Esophagus muscularis mucosa (tissue), 4 donors: Measurements from ENCODE around the gene PAFAH2. TPM values are rescaled to one million over a fixed set of nuclear protein-coding genes. Genes with fewer than 3 reads are reported as not detected.

Experiments
- DNase-seq: peaks from one replicate; pipeline ENCODE4 v3.0.0-alpha.2; 2017; ENCODE audit errors: extremely low spot score
- H3K27ac ChIP-seq, 4 donors: fragments of 200-600 bp; sonication (generic); replicated peaks in 1 of 4; 1 replicate in 3 of 4; 2 replicates in 1 of 4; pipeline ENCODE4 v1.5.1; 2016 to 2019; ENCODE audit warnings: mild to moderate bottlenecking in 1 of 4
- H3K27me3 ChIP-seq, 4 donors: fragments of 200-600 bp; sonication (generic); one replicate each; pipeline versions ENCODE4 v1.5.1 to v1.6.0; 2016 to 2019
- H3K36me3 ChIP-seq, 4 donors: fragments of 200-600 bp; sonication (generic); one replicate each; pipeline ENCODE4 v1.5.1; 2016 to 2019
- H3K4me1 ChIP-seq, 4 donors: fragments of 200-600 bp; sonication (generic); one replicate each; pipeline ENCODE4 v1.5.1; 2016 to 2019
- H3K4me3 ChIP-seq, 4 donors: fragments of 200-600 bp; sonication (generic); 1 replicate in 2 of 4; 2 replicates in 2 of 4; pipeline ENCODE4 v1.5.1; 2016 to 2019; ENCODE audit warnings: mild to moderate bottlenecking in 4 of 4, moderate library complexity in 1 of 4
- H3K9me3 ChIP-seq, 4 donors: fragments of 200-600 bp; sonication (generic); 1 replicate in 3 of 4; 2 replicates in 1 of 4; pipeline ENCODE4 v1.5.1; 2016 to 2019
- CTCF ChIP-seq, 3 experiments: fragments of 200-600 bp in 2 of 3; fragments of 450-650 bp in 1 of 3; sonication (generic) in 2 of 3; IDR thresholded peaks; one replicate each; pipeline ENCODE4 v1.5.1; 2017 to 2019; ENCODE audit warnings: antibody characterized with exemption in 3 of 3, mild to moderate bottlenecking in 2 of 3, moderate library complexity in 1 of 3
- EP300 ChIP-seq: sonication (generic); formaldehyde crosslinking; IDR thresholded peaks from one replicate; pipeline ENCODE4 v1.6.1; 2017; ENCODE audit warnings: antibody characterized with exemption
- POLR2A ChIP-seq: fragments of 450-650 bp; IDR thresholded peaks from one replicate; pipeline ENCODE4 v1.6.1; 2017; ENCODE audit warnings: antibody characterized with exemption, moderate library complexity, mild to moderate bottlenecking, low read depth
- POLR2AphosphoS5 ChIP-seq, 2 donors: sonication (generic); formaldehyde crosslinking; IDR thresholded peaks; one replicate each; pipeline ENCODE4 v1.6.1; 2017; ENCODE audit warnings: antibody characterized with exemption in 2 of 2
- whole genome bisulfite sequencing: methylation state at CpG from one replicate; pipeline ENCODE4 v1.1.5; 2018; 5-methylcytosine and 5-hydroxymethylcytosine counted together
- intact Hi-C: fragments of 100-400 bp; cut with DNase I; formaldehyde crosslinking; loops from one replicate; pipeline ENCODE4 v1.15.1; 2023
- total RNA-seq, 4 donors: library from RNA; depleted of rRNA; stranded (reverse); fragments of >200 nt; gene quantifications; one replicate each; pipeline versions ENCODE4 v1.1.0 to v1.2.1, GENCODE V29; 2016

PAFAH2 gene
- total RNA-seq, 4 donors from 2014 or later = 6.1 to 10.0 (median 9.2) TPM

DNA sequence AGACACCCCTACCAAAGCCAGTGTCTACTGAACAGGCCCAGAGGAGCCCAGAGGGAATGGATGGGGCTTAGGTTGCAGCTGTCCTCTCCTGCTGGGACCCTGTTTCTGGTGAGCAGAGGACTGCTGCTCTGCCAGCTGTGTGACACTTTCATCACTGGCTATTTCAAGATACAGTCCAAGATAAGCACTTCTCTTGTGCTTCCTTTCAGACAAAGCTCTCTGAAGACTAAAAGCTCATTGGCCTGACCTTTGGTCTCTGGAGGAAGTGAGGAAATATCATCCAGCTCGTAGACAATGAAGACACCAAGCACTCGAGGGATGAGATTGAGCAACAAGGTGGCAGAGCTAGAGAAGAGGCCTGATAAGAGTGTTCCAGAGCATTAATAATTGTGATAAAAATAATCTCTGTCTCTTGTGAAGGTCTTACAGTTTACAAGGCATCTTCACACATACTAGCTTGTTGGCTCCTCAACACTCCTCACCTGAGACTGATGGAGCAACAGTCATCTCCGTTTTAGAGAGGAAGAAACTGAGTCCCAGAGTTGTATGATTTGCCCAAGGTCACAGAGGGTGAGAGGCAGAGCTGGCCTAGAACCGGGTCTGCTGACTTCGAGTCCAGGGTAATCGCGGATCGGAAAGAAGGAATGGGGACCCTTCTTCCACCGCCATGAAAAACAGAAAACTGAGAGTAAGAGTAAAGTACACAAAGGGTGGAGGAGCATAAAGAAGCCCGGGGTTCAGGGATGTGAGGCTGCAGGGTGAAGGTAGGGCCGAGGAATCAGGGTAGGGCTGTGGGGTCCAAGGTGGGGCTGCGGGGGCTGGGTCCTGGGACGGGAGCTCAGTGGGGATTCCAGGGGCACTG, 666 bp downstream of the PAFAH2 start:
- Histone ChIP-seq H3K4me1 (peaks cover 15 to 29% (median 20%) of the 10 kb centered on the region in 4 donors), H3K4me3 (peak overlapping the region; percentile 66 to 73 (median 71)), H3K27ac (peak overlapping the region; percentile 75 to 90 (median 86)), H3K9me3 (no peaks in the 10 kb centered on the region), H3K36me3 (no peaks in the 10 kb centered on the region), H3K27me3 (no peaks in the 10 kb centered on the region)
- TF ChIP-seq POLR2AphosphoS5 (IDR thresholded peaks at IDR 0.05) (peak; percentile 8 to 44), POLR2A (no peak)
- DNase-seq = no peak
- intact Hi-C loops = loop anchor here (5.0 kb wide), 1 partner anchor 175 kb away; no protein-coding TSS in a partner anchor
- 4% methylated on average over 13 of the region's 13 CpGs for WGBS

DNA sequence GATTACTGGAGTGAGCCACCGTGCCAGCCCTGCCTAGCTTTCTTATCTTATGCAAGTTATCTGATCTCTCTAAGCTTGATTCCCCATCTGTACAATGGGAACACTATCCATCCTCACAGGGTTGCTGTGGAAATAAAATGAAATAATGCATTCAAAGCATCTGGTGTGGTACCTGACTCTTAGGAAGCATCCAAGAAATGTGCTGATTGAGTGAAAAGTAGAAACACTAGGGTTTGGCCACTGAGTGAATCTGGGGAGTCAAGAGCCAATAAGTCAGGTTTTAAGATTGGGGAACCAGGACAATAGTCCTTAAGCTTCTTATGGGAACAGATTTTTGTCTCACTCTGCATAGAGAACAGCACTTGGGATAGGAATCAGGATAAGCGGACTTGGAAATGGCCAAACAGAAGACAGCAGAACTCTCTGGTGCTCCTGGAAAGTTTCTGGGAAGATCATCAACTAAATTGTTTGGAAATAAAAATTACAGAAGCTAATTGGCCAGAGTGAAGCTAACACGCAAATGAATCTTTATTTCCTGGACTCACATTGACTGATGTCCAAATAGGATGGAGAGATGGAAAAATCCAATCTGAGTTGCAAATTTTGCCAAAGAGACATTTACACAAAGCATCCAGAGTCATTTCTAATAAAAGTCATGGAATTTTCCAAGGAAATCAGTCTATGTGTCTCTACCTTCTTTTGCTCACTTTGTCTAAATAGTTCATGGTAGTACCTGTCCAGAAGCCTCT, 3.3 kb downstream of the PAFAH2 start:
- Histone ChIP-seq H3K27ac (no peak overlapping the region), H3K36me3 (peaks cover 0 to 12% (median 2%) of the 10 kb centered on the region in 4 donors), H3K4me3 (no peak overlapping the region), H3K27me3 (no peaks in the 10 kb centered on the region), H3K9me3 (no peaks in the 10 kb centered on the region), H3K4me1 (peaks cover 19 to 29% (median 22%) of the 10 kb centered on the region in 4 donors)
- no peak for DNase-seq
- intact Hi-C loops = loop anchor here (5.0 kb wide), 1 partner anchor 172 kb away; no protein-coding TSS in a partner anchor
- WGBS = 90% methylated on average over 3 of the region's 3 CpGs
- TF ChIP-seq EP300 (no peak), POLR2AphosphoS5 (IDR thresholded peaks at IDR 0.05) (no peak), CTCF (IDR thresholded peaks at IDR 0.05) (no peak), POLR2A (no peak)

GRCh38 chr1:25993197-25993951, 4.5 kb downstream of the PAFAH2 start:
- H3K4me3 ChIP-seq = no peak overlapping the region
- no peak overlapping the region for H3K27ac ChIP-seq
- TF ChIP-seq POLR2AphosphoS5 (IDR thresholded peaks at IDR 0.05) (no peak), EP300 (no peak), CTCF (IDR thresholded peaks at IDR 0.05) (no peak), POLR2A (no peak)
- no peak for DNase-seq
- intact Hi-C loops = no loop called here
- peaks cover 0 to 19% (median 6%) of the 10 kb centered on the region in 4 donors for H3K36me3 ChIP-seq
- no peaks in the 10 kb centered on the region for H3K9me3 ChIP-seq
- no peaks in the 10 kb centered on the region for H3K27me3 ChIP-seq
- WGBS = 92% methylated on average over 8 of the region's 8 CpGs
- peaks cover 13 to 23% (median 18%) of the 10 kb centered on the region in 4 donors for H3K4me1 ChIP-seq

DNA sequence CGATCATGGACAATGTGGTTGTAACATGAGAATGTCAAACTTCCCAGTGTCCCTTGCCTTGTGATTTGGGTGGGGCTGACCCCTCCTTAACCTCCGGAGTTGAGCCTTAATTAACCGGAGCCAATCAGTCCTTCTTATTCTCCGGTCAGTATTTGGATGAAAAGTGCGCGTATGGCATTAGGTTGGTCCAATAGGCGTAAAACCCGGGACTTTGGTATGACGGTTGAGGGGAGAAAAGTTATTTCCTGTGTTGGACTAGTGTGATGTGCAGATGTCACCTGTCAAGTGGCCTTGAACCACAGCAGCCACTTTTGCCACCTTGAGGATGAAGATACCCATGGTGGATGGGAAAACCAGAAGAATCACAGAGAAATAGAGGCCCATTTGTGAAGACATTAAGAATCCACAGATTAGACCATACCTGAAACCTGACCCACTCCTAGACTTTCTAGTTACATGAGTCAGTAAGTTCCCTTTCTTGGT, 5.1 kb downstream of the PAFAH2 start:
- H3K36me3 ChIP-seq = peaks cover 0 to 26% (median 10%) of the 10 kb centered on the region in 4 donors
- no peak for TF ChIP-seq POLR2AphosphoS5 (IDR thresholded peaks at IDR 0.05)
- TF ChIP-seq EP300 = no peak
- TF ChIP-seq POLR2A = no peak
- TF ChIP-seq CTCF (IDR thresholded peaks at IDR 0.05) = no peak
- intact Hi-C loops = no loop called here
- H3K27me3 ChIP-seq = no peaks in the 10 kb centered on the region
- H3K4me3 ChIP-seq = no peak overlapping the region
- H3K27ac ChIP-seq = no peak overlapping the region
- no peaks in the 10 kb centered on the region for H3K9me3 ChIP-seq
- 98% methylated on average over 9 of the region's 9 CpGs for WGBS
- no peak for DNase-seq
- H3K4me1 ChIP-seq = peaks cover 12 to 21% (median 17%) of the 10 kb centered on the region in 4 donors
